ENCODE results near the gene CHST15. TPM values are rescaled to one million over a fixed set of nuclear protein-coding genes. Genes with fewer than 3 reads are reported as not detected.

Gene CHST15
- total and polyA plus RNA-seq, 2 donors from 2014 or later, result 2.8 to 39.7 TPM

- no peak overlapping the region for H3K9ac ChIP-seq (ENCODE audit: low read length in 3 of 3)
- FAIRE-seq, result no peak
- H3K4me1 ChIP-seq (ENCODE audit: control insufficient read depth in 2 of 3, insufficient read depth in 2 of 3, low read depth in 1 of 3, low read length in 3 of 3), result peaks cover 0 to 14% (median 0%) of the 10 kb centered on the region in 3 donors
- no peaks in the 10 kb centered on the region for H3K36me3 ChIP-seq (ENCODE audit: control insufficient read depth in 2 of 3, insufficient read depth in 3 of 3, low read length in 3 of 3)
- TF ChIP-seq CTCF (IDR thresholded peaks at IDR 0.05; ENCODE audit: borderline replicate concordance, extremely low read depth, insufficient read depth), result no peak
- peak in 1 of 5 donors; percentile 27 for DNase-seq
- no peaks in the 10 kb centered on the region for H3K9me3 ChIP-seq (ENCODE audit: control insufficient read depth in 2 of 3, insufficient read depth in 1 of 3, low read length in 3 of 3)
- H3K27ac ChIP-seq (ENCODE audit: low read depth in 2 of 2, low read length in 2 of 2), result no peak overlapping the region
- no peaks in the 10 kb centered on the region for H3K27me3 ChIP-seq (ENCODE audit: control insufficient read depth, insufficient read depth, low read length)
- intact Hi-C loops (cut with DNase I), result no loop called here
- no peak overlapping the region for H3K4me3 ChIP-seq (ENCODE audit: low read length in 3 of 3)
Observed at GRCh38 chr10:124030061-124030460, 63.3 kb downstream of the CHST15 start.

- H3K4me3 ChIP-seq (ENCODE audit: low read length in 3 of 3), result no peak overlapping the region
- no peak overlapping the region for H3K27ac ChIP-seq (ENCODE audit: low read depth in 2 of 2, low read length in 2 of 2)
- FAIRE-seq, result no peak
- DNase-seq, result peak in 1 of 5 donors; percentile 35
- no peak overlapping the region for H3K9ac ChIP-seq (ENCODE audit: low read length in 3 of 3)
- H3K4me1 ChIP-seq (ENCODE audit: control insufficient read depth in 2 of 3, insufficient read depth in 2 of 3, low read depth in 1 of 3, low read length in 3 of 3), result peaks cover 0 to 14% (median 0%) of the 10 kb centered on the region in 3 donors
- no peaks in the 10 kb centered on the region for H3K36me3 ChIP-seq (ENCODE audit: control insufficient read depth in 2 of 3, insufficient read depth in 3 of 3, low read length in 3 of 3)
- no peaks in the 10 kb centered on the region for H3K9me3 ChIP-seq (ENCODE audit: control insufficient read depth in 2 of 3, insufficient read depth in 1 of 3, low read length in 3 of 3)
- no peak for TF ChIP-seq CTCF (IDR thresholded peaks at IDR 0.05; ENCODE audit: borderline replicate concordance, extremely low read depth, insufficient read depth)
- intact Hi-C loops (cut with DNase I), result no loop called here
- no peaks in the 10 kb centered on the region for H3K27me3 ChIP-seq (ENCODE audit: control insufficient read depth, insufficient read depth, low read length)
Observed at GRCh38 chr10:124029559-124029958, 63.8 kb downstream of the CHST15 start.

- H3K4me1 ChIP-seq (ENCODE audit: control insufficient read depth in 2 of 3, insufficient read depth in 2 of 3, low read depth in 1 of 3, low read length in 3 of 3), result peaks cover 0 to 11% (median 0%) of the 10 kb centered on the region in 3 donors
- DNase-seq, result peak in 1 of 5 donors; percentile 60
- H3K27me3 ChIP-seq (ENCODE audit: control insufficient read depth, insufficient read depth, low read length), result no peaks in the 10 kb centered on the region
- no peak for TF ChIP-seq CTCF (IDR thresholded peaks at IDR 0.05; ENCODE audit: borderline replicate concordance, extremely low read depth, insufficient read depth)
- intact Hi-C loops (cut with DNase I), result no loop called here
- H3K4me3 ChIP-seq (ENCODE audit: low read length in 3 of 3), result no peak overlapping the region
- H3K9me3 ChIP-seq (ENCODE audit: control insufficient read depth in 2 of 3, insufficient read depth in 1 of 3, low read length in 3 of 3), result no peaks in the 10 kb centered on the region
- no peak for FAIRE-seq
- no peak overlapping the region for H3K9ac ChIP-seq (ENCODE audit: low read length in 3 of 3)
- no peaks in the 10 kb centered on the region for H3K36me3 ChIP-seq (ENCODE audit: control insufficient read depth in 2 of 3, insufficient read depth in 3 of 3, low read length in 3 of 3)
- H3K27ac ChIP-seq (ENCODE audit: low read depth in 2 of 2, low read length in 2 of 2), result no peak overlapping the region
Observed at GRCh38 chr10:124028700-124029480, 64.5 kb downstream of the CHST15 start.
